ENCODE results near the gene ANXA10.

GRCh38 chr4:168071304-168071703, 21.0 kb upstream of the ANXA10 start:
- TF ChIP-seq CTCF (conservative IDR thresholded peaks at IDR 0.05; ENCODE audit: low read length), result no peak
- TF ChIP-seq EZH2phosphoT487 (IDR thresholded peaks at IDR 0.05; ENCODE audit: borderline replicate concordance, low read depth, low read length), result no peak

Data from OCI-LY7 (cell line).